Skin epidermis (tissue), 12 donors: Measurements from ENCODE around the gene NF1.
"Not testable (repeated sequence)": the region's sequence is repeated elsewhere in the genome, so short reads cannot be mapped to it uniquely, and the experiment has no call there.

Experiments used
- H3K27ac ChIP-seq, 21 experiments: fragments of 200-600 bp; sonication (generic) in 11 of 21; one replicate each; pipeline ENCODE4 v1.5.0; 2020; ENCODE audit warnings: mild to moderate bottlenecking in 3 of 21, inconsistent platforms in 2 of 21, moderate library complexity in 2 of 21
- H3K4me3 ChIP-seq, 7 experiments: fragments of 200-600 bp; sonication (generic) in 2 of 7; one replicate each; pipeline ENCODE4 v1.5.0; 2020; ENCODE audit warnings: inconsistent platforms in 2 of 7, mild to moderate bottlenecking in 2 of 7, moderate library complexity in 1 of 7

Gene NF1

DNA sequence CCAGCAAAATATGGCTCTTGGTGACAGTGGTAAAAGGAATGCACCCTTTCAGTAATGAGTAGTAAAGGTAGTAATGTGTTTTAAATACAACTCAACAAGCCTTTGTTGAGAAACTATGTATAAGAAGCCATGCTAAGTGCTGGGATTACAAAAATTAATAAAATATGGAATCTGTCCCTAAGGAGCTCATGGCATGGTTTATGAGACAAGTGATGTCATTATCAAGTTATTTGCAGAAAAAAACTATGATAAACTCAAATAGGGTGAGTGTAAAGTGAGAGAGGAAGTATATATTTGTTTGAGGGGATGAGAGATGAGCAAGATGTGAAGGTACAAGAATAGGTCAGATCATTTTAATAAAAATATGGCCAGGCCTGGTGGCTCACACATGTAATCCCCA is 76.9 kb downstream of the NF1 start:
- Histone ChIP-seq H3K27ac (no peak overlapping the region), H3K4me3 (no peak overlapping the region)

DNA sequence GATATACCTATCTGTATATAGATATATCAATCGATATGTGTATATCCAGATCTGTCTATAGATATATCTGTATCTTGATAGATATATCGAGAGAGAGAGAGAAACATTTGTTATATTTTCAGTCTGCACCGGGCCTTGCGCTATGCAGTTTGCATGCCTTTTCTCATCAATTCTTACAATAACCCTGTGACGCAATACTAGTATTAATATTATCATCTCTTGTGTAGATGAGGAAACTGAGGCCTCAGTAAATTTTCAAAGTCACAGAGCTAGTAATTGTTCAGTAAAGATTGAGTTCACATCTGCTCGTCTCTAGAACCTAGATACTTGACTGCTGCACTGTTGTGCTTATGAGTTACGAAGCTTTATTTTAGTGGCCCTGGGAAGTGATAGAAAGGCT is 77.6 kb downstream of the NF1 start:
- no peak overlapping the region for H3K4me3 ChIP-seq
- no peak overlapping the region for H3K27ac ChIP-seq

DNA sequence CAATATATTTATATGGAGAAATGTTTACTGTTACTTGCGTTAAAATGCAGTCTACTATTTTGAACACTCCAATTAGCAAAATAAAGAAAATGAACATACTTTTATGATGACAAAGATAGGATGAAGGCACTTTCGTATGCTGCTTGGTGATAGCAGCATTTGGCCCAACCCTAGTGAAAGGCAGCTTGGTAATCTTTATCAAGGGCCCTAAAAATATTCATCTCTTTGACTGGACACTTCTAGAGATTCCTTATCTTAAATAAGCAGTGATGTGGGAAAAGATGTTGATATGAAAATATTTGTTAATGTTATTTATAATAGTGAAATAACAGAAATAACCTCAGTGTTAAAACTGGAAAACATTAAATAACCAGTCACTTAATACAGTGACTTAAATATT is 79.4 kb downstream of the NF1 start:
- no peak overlapping the region for H3K4me3 ChIP-seq
- H3K27ac ChIP-seq, result no peak overlapping the region

DNA sequence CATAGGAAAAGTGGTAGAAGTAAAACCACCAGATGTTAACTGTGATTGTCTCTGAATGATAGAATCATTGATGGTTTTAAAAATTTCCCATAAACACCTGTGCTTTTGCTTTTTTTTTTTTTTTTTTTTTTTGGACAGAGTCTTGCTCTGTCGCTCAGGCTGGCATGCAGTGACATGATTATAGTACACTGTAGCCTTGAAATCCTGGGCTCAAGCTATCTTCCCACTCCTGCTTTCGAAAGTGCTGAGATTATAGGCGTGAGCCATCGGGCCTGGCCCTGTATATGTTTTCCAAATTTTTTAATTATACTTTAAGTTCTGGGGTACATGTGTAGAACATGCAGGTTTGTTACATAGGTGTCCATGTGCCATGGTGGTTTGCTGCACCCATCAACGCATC is 80.5 kb downstream of the NF1 start:
- H3K27ac ChIP-seq, result no peak overlapping the region
- no peak overlapping the region for H3K4me3 ChIP-seq

DNA sequence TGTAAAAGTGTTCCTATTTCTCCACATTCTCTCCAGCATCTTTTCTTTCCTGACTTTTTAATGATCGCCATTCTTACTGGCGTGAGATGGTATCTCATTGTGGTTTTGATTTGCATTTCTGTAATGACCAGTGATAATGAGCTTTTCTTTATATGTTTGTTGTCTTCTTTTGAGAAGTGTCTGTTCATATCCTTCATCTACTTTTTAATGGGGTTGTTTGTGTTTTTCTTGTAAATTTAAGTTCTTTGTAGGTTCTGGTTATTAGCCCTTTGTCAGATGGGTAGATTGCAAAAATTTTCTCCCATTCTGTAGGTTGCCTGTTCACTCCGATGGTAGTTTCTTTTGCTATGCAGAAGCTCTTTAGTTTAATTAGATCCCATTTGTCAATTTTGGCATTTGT is 81.4 kb downstream of the NF1 start:
- H3K4me3 ChIP-seq, H3K27ac ChIP-seq: not testable (repeated sequence)

DNA sequence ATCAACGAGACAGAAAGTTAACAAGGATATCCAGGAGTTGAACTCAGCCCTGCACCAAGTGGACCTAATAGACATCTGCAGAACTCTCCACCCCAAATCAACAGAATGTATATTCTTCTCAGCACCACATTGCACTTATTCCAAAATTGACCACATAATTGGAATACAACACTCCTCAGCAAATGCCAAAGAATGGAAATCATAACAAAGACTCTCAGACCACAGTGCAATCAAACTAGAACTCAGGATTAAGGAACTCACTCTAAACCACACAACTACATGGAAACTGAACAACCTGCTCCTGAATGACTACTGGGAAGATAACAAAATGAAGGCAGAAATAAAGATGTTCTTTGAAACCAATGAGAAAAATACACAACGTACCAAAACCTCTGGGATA is 84.2 kb downstream of the NF1 start:
- H3K27ac ChIP-seq, H3K4me3 ChIP-seq: not testable (repeated sequence)

DNA sequence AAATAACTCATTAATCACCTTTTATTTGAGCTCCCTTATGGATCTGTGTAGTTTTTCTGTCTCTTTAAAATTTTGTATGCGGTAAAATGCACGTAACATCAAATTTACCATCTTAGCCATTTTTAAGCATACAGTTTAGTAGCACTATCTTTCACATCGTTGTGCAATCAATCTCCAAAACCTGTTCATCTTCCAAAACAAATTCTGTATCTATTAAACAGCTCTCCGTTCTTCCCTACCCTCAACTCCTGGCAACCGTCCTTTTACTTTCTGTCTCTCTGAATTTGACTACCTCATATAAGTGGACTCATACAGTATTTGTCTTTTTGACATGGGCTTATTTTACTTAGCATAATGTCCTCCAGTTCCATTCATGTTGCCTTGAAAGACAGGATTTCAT is 100.5 kb downstream of the NF1 start:
- Histone ChIP-seq H3K4me3 (no peak overlapping the region), H3K27ac (no peak overlapping the region)

DNA sequence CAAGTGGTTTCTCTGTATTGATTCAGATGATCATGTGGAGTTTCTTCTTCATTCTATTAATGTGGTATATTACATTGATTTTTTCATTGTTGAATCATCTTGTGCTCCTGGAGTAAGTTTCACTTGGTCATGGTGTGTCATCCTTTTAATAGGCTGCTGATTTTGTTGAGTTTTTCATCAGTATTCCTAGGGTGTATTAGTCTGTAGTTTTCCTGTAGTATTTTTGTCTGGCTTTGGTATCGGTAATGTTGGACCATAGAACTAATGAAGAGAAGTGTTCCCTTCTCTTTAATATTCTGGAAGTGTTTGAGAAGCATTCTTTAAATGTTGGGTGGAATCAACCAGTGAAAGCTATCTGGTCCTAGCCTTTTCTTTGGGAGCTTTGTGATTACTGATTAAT is 103.2 kb downstream of the NF1 start:
- no peak overlapping the region for H3K27ac ChIP-seq
- H3K4me3 ChIP-seq, result no peak overlapping the region

DNA sequence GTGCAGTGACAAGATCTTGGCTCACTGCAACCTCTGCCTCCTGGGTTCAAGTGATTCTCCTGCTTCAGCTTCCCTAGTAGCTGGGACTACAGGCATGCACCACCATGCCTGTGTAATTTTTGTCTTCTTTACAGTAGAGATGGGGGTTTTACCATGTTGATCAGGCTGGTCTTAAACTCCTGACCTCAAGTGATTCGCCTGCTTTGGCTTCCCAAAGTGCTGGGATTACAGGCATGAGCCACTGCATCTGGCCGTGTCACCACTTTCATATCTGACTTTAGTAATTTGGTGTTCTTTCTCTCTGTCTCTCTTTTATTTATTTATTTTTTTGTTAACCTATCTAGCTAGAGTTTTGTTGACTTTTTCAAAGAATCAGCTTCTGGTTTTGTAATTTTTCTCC is 103.9 kb downstream of the NF1 start:
- H3K27ac ChIP-seq, H3K4me3 ChIP-seq: not testable (repeated sequence)

DNA sequence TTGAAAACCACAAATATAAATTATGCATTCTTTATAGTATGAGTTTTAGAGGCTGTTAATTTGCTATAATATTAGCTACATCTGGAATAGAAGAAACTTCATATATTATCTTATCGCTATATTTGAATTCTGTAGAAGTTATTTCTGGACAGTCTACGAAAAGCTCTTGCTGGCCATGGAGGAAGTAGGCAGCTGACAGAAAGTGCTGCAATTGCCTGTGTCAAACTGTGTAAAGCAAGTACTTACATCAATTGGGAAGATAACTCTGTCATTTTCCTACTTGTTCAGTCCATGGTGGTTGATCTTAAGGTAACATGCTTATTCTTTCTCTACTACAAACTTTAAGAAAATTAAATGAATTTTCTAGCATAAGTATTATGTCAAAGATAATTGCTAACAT is 105.5 kb downstream of the NF1 start:
- H3K27ac ChIP-seq, result no peak overlapping the region
- no peak overlapping the region for H3K4me3 ChIP-seq

DNA sequence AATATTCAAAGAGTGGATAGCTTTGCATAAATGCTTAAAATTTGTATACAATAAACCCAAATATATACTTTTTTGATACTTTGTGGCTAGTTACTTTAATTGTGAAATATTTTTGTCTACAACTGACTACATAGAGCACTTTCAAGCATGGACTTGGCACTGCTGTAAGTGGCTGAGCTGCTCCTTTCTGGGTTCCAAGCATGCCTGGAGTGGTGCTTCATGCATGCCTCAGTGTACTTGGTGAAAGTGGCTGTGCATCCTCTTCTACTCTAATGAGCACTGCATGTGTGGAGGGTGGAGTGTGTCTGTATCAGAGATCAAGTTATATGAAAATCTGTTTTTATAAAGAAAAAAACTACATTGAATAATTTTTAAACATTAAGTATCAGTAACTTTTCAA is 108.2 kb downstream of the NF1 start:
- no peak overlapping the region for H3K4me3 ChIP-seq
- H3K27ac ChIP-seq, result no peak overlapping the region

DNA sequence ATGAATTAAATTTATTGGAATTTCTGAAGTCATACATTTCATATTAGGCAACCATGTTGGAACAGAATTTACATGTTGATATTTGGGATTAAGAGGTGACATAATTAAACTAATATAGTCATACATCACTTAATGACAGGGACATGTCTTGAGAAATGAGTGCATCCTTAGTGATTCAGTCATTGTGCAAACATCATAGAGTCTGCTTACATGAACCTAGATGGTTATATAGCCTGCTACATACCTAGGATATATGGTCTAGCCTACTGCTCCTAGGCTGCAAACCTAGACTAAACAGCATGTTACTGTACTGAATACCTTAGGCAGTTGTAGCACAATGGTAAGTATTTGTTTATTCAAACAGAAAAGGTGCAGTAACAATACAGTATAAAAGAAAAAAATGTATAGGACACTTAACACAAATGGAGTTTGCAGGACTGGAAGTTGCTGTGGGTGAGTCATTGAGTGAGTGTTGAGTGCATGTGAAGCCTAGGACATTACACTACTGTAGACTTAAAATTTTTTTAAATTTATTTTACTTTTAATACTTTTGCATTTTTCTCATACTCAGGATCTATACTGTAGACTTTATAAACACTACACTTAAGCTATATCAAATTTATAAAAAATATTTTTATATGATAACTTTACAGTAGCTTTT is 116.7 kb downstream of the NF1 start:
- H3K4me3 ChIP-seq, result no peak overlapping the region

DNA sequence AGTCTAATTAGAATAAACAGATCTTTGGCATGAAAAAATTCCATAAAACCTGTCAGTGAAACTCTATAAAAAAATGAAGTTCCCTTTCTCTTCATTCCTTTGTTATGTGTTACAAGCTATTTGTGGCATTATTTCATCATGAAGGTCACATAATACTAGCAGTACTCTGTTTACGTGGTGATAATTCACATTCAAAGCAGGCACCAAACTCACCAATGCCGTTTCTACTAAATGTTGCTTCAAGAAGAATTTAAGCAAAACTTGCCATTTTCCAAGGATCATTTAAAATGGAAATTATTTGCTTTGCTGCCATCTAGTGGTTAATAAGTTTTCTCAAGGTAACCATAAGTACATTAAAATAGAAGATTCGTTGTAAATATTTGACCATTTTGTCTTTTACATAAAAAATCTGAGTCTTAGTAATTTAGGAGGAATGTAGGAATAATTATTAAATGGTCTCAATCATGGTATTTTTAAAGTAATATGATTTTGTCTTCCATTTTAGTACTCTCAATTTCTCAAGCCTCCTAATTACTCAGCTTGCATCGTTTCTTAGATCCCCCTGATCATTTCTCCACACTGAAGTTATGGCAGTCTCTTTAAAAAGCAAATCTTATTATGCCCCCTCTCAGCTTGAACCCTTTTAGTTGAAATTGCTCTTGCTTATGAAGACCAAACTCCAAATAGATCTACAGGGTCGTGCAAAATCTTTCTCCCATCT is 121.4 kb downstream of the NF1 start:
- peak overlapping the region in 1 of 21 experiments; percentile 43 for H3K27ac ChIP-seq
- no peak overlapping the region for H3K4me3 ChIP-seq

More for the DNA sequence above, 116.7 kb downstream of the NF1 start:
- H3K27ac ChIP-seq, result no peak overlapping the region

DNA sequence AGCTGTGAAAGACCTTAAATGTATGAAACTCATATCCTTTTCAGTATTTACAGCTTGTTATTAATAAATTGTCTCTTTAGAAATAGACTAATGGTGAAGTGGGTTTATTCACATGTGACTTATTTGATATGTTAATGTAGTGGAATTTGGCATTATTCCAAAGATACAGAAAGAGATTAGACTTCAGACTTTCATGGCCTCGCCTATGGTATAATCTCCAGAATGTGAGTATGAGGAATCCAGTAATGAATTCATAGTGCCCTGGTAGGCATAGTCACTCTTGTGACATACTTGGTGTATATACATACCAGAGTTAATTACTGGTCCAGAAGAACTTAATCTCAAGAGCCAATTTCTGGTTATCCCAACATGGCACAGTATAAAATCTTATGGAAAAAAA is 129.6 kb downstream of the NF1 start:
- H3K27ac ChIP-seq, result no peak overlapping the region
- H3K4me3 ChIP-seq, result no peak overlapping the region

DNA sequence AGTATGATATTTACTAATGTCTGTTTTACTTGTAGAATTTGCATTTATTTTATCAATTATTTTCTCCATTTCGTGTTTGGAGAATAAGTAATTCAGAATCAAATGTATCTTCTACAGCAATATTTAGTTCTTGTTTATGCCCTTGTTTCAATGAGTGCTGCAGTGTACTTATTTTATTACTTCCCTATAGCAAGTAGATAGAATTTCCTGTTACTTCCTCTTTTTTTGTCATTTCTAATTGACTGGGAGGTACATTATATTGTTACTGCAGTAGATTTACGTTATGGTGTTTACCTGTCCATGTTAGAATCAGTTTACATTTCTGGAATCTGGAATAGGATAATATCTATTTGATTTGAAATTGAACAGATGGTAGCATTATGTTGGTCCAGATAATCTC is 131.1 kb downstream of the NF1 start:
- H3K27ac ChIP-seq, result no peak overlapping the region

DNA sequence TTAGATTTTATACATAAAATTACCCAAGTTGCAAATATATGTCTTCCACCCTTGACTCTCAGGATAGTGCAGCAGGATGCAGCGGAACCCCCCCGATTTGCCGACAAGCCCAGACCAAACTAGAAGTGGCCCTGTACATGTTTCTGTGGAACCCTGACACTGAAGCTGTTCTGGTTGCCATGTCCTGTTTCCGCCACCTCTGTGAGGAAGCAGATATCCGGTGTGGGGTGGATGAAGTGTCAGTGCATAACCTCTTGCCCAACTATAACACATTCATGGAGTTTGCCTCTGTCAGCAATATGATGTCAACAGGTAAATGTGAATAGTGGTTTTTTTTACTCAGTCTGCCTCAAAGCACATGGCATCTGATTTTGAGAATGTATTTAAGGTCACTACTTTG is 131.6 kb downstream of the NF1 start:
- H3K4me3 ChIP-seq, result no peak overlapping the region
- no peak overlapping the region for H3K27ac ChIP-seq

More for the DNA sequence above, 131.1 kb downstream of the NF1 start:
- no peak overlapping the region for H3K4me3 ChIP-seq

DNA sequence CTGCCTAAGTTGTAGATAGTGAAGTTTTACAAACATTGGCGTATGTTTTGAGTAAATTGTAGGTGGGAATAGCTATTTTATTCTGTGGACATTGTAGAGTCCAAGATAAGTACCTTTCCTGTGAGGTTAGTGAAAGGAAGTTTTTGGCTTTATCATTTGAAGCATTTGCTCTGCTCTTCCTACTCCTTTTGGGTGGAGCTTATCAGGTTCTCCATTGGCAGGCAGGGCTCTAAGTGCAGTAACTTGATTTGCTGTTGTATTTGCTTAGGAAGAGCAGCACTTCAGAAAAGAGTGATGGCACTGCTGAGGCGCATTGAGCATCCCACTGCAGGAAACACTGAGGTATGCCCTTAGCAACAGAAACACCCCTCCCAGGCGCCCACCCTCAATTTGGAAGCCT is 132.2 kb downstream of the NF1 start:
- H3K4me3 ChIP-seq, result no peak overlapping the region
- H3K27ac ChIP-seq, result no peak overlapping the region

DNA sequence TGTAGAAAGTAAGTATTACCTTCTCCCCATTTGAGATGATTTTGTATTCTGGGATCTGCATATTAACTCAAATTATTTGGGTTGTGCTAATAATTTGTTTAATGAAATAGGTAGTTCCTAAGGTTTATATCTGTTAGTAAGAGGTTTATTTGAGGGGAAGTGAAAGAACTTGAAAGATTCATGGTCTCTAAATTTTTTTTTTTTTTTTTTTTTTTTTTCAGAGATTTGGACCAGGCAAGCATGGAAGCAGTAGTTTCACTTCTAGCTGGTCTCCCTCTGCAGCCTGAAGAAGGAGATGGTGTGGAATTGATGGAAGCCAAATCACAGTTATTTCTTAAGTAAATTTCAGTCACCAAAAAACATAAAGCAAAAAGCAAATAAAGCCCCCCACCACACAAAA is 137.1 kb downstream of the NF1 start:
- H3K27ac ChIP-seq, result no peak overlapping the region
- no peak overlapping the region for H3K4me3 ChIP-seq

DNA sequence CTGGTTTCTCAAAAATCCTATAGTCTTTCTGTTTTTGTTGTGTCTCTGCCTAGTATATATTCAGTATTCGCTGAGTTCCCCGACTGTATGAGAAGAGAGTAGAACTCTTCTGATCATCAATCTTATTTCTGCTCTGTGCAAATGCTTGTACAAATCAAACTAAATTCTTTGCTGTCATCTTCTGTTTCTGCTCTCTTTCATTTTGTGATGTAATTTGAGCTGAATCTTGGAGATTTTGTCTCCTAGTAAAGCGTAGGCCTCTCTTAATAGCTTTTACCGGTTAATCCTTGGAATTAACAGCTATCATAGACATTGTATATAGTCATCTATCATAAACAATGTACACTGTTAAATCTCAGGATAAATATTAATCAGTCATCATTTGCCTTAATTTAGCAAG is 140.3 kb downstream of the NF1 start:
- no peak overlapping the region for H3K27ac ChIP-seq

DNA sequence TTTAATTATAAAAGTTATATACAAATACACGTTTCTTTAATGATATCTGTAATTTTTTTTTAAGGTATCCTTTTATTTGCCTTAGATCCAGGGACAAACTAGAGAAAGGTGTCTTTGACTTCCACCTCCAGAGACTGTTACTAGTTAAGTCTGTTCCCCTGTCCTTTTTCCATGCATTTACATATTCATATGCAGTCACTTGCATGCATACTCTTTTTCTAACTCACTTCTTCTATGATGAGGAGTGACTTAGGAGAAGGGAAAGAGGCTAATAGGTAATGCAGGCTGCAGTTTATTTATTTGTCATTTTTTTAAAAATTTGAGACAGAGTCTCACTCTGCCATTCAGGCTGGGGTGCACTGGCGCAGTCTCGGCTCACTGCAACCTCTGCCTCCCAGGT is 141.4 kb downstream of the NF1 start:
- Histone ChIP-seq H3K27ac (no peak overlapping the region), H3K4me3 (no peak overlapping the region)

More for the DNA sequence above, 140.3 kb downstream of the NF1 start:
- no peak overlapping the region for H3K4me3 ChIP-seq

DNA sequence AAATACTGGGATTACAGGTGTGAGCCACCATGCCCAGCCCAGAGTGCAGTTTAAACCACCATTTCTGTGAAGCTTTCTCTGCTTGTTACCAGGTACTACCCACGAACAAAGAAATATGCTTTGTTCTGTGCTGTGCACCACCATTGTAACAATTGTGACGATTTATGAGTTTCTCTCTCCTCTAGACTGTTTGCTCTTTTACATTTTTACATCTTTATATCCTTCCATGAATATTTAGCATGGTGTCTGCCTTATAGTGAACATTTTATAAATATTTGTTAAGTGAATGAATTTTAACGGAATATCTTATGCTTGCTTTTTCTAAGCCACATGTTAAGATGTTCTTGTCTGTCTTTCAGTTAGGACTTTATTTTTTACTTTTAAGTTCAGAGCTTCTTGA is 141.9 kb downstream of the NF1 start:
- Histone ChIP-seq H3K4me3 (no peak overlapping the region), H3K27ac (no peak overlapping the region)

DNA sequence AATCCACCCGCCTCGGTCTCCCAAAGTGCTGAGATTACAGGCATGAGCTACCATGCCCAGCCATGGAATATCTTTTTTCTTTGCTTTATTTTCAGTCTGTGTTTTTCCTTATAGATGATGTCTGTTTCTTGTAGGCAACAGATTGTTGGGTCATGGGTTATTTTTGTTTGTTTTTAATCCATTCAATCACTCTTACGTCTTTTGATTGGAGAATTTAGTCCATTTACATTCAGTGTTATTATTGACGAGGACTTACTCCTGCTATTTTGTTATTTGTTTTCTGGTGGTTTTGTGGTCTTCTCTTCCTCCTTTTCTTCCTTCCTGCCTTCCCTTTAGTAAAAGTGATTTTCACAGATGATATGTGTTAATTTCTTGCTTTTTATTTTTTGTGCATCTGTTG is 146.3 kb downstream of the NF1 start:
- Histone ChIP-seq H3K27ac (no peak overlapping the region), H3K4me3 (no peak overlapping the region)
